GM18858 (cell line): ENCODE data around the gene IRF2BP1.

Experiments used
- ATAC-seq: cut with Tn5 transposase; IDR thresholded peaks from one replicate; pipeline ENCODE4 v1.9.1; 2021; ENCODE audit not compliant: unreplicated experiment

The IRF2BP1 gene

GRCh38 chr19:45863335-45863839 is 22.6 kb downstream of the IRF2BP1 start:
- ATAC-seq = no peak

- ATAC-seq = peak; percentile 77
Measured at GRCh38 chr19:45862564-45863334, 23.2 kb downstream of the IRF2BP1 start, which contains the start of gene SYMPK. TSS of gene SYMPK (minus strand) at chr19:45863147. CDS start at chr19:45854495, 8,652 bp downstream.

GRCh38 chr19:45862271-45862563 is 23.7 kb downstream of the IRF2BP1 start:
- no peak for ATAC-seq

- no peak for ATAC-seq
Measured at GRCh38 chr19:45860359-45861259, 25.3 kb downstream of the IRF2BP1 start.

- ATAC-seq = no peak
Measured at GRCh38 chr19:45854167-45854778, 31.7 kb downstream of the IRF2BP1 start.

- no peak for ATAC-seq
Measured at GRCh38 chr19:45852983-45853382, 33.0 kb downstream of the IRF2BP1 start.

- no peak for ATAC-seq
Measured at GRCh38 chr19:45852145-45852750, 33.7 kb downstream of the IRF2BP1 start.

- no peak for ATAC-seq
Measured at GRCh38 chr19:45848922-45849321, 37.0 kb downstream of the IRF2BP1 start.

GRCh38 chr19:45847663-45848062 is 38.3 kb downstream of the IRF2BP1 start:
- ATAC-seq = no peak

GRCh38 chr19:45842198-45842597 is 43.7 kb downstream of the IRF2BP1 start:
- ATAC-seq = no peak

GRCh38 chr19:45834970-45835369 is 51.0 kb downstream of the IRF2BP1 start:
- no peak for ATAC-seq
